H9 (cell line): ENCODE results near the gene PTDSS2. TPM values are rescaled to one million over a fixed set of nuclear protein-coding genes. Genes with fewer than 3 reads are reported as not detected.

Experiments used
- DNase-seq: peaks from one replicate; pipeline ENCODE4 v3.0.0-alpha.2; 2017
- H2AFZ ChIP-seq: one replicate; pipeline ENCODE4 v1.6.1; 2013; ENCODE audit warnings: mild to moderate bottlenecking, low read length, control low read depth, moderate library complexity
- H2AK5ac ChIP-seq: 2 replicates; pipeline ENCODE4 v1.6.1; 2013; ENCODE audit warnings: low read length, control low read depth, mixed read lengths; ENCODE audit not compliant: insufficient read length
- H2BK120ac ChIP-seq: one replicate; pipeline ENCODE4 v1.6.1; 2013; ENCODE audit warnings: low read depth, mild to moderate bottlenecking, low read length, control low read depth, inconsistent platforms; ENCODE audit not compliant: poor library complexity, severe bottlenecking
- H2BK12ac ChIP-seq: 2 replicates; pipeline ENCODE4 v1.6.1; 2013; ENCODE audit warnings: low read length, control low read depth, mixed read lengths, low read depth; ENCODE audit not compliant: insufficient read length
- H2BK15ac ChIP-seq: 2 replicates; pipeline ENCODE4 v1.6.1; 2013; ENCODE audit warnings: low read depth, low read length, control low read depth
- H2BK20ac ChIP-seq: one replicate; pipeline ENCODE4 v1.6.1; 2013; ENCODE audit warnings: low read depth, mild to moderate bottlenecking, low read length, control low read depth, inconsistent platforms; ENCODE audit not compliant: poor library complexity, severe bottlenecking
- H2BK5ac ChIP-seq: 2 replicates; pipeline ENCODE4 v1.6.1; 2013; ENCODE audit warnings: low read length, control low read depth, mixed read lengths; ENCODE audit not compliant: insufficient read length
- H3K14ac ChIP-seq: 2 replicates; pipeline ENCODE4 v1.6.1; 2013; ENCODE audit warnings: low read length, control low read depth; ENCODE audit not compliant: insufficient read depth
- H3K18ac ChIP-seq: 2 replicates; pipeline ENCODE4 v1.6.1; 2013; ENCODE audit warnings: low read depth, mild to moderate bottlenecking, mixed read lengths, low read length, control low read depth; ENCODE audit not compliant: insufficient read length
- H3K23ac ChIP-seq: 2 replicates; pipeline ENCODE4 v1.6.1; 2013; ENCODE audit warnings: low read length, control low read depth, mixed read lengths, low read depth; ENCODE audit not compliant: insufficient read length
- H3K23me2 ChIP-seq: 2 replicates; pipeline ENCODE4 v1.6.1; 2013; ENCODE audit warnings: low read depth, mild to moderate bottlenecking, mixed read lengths, low read length, control low read depth; ENCODE audit not compliant: insufficient read length, poor library complexity, severe bottlenecking
- H3K27ac ChIP-seq: 2 replicates; pipeline ENCODE4 v1.5.1; 2013; ENCODE audit warnings: low read length, control low read depth, mixed read lengths, low read depth; ENCODE audit not compliant: insufficient read length
- H3K27me3 ChIP-seq: 2 replicates; pipeline ENCODE4 v1.6.1; 2013; ENCODE audit warnings: low read length, control low read depth, inconsistent platforms; ENCODE audit not compliant: insufficient read depth
- H3K4ac ChIP-seq: 2 replicates; pipeline ENCODE4 v1.6.1; 2013; ENCODE audit warnings: low read depth, mild to moderate bottlenecking, control low read depth, inconsistent platforms, low read length, moderate library complexity
- H3K4me1 ChIP-seq: 2 replicates; pipeline ENCODE4 v1.6.1; 2013; ENCODE audit warnings: low read length, control low read depth, inconsistent platforms; ENCODE audit not compliant: insufficient read depth
- H3K4me2 ChIP-seq: 2 replicates; pipeline ENCODE4 v1.6.1; 2013; ENCODE audit warnings: low read length, control low read depth, mixed read lengths; ENCODE audit not compliant: insufficient read length, insufficient read depth
- H3K56ac ChIP-seq: 2 replicates; pipeline ENCODE4 v1.6.1; 2013; ENCODE audit warnings: low read depth, mild to moderate bottlenecking, mixed read lengths, low read length, control low read depth; ENCODE audit not compliant: insufficient read length
- H3K79me1 ChIP-seq: 2 replicates; pipeline ENCODE4 v1.6.1; 2013; ENCODE audit warnings: low read depth, mild to moderate bottlenecking, moderate library complexity, low read length, control low read depth, inconsistent platforms; ENCODE audit not compliant: insufficient read depth, poor library complexity, severe bottlenecking
- H3K79me2 ChIP-seq: 2 replicates; pipeline ENCODE4 v1.6.1; 2013; ENCODE audit warnings: low read length, control low read depth, inconsistent platforms; ENCODE audit not compliant: insufficient read depth
- H3K9ac ChIP-seq: 2 replicates; pipeline ENCODE4 v1.6.1; 2013; ENCODE audit warnings: low read length, control low read depth, mixed read lengths; ENCODE audit not compliant: insufficient read length; ENCODE audit errors: extremely low read depth
- H3K9me3 ChIP-seq: one replicate; pipeline ENCODE4 v1.6.1; 2013; ENCODE audit warnings: low read depth, low read length, inconsistent platforms; ENCODE audit not compliant: control insufficient read depth
- H3T11ph ChIP-seq: one replicate; pipeline ENCODE4 v1.6.1; 2013; ENCODE audit warnings: mild to moderate bottlenecking, low read length, control low read depth, inconsistent platforms
- H4K20me1 ChIP-seq: one replicate; pipeline ENCODE4 v1.6.1; 2013; ENCODE audit not compliant: control insufficient read depth, insufficient read length, insufficient read depth
- H4K5ac ChIP-seq: 2 replicates; pipeline ENCODE4 v1.6.1; 2013; ENCODE audit warnings: low read depth, mild to moderate bottlenecking, mixed read lengths, low read length, control low read depth; ENCODE audit not compliant: insufficient read length
- H4K8ac ChIP-seq: replicated peaks from 2 replicates; pipeline ENCODE4 v1.6.1; 2013; ENCODE audit warnings: low read length, control low read depth, mixed read lengths, low read depth; ENCODE audit not compliant: insufficient read length
- H4K91ac ChIP-seq: 2 replicates; pipeline ENCODE4 v1.6.1; 2013; ENCODE audit warnings: low read depth, mild to moderate bottlenecking, moderate library complexity, mixed read lengths, low read length, control low read depth; ENCODE audit not compliant: insufficient read length
- H3K27ac Mint-ChIP-seq, 3 experiments: 2 replicates in 2 of 3; 3 replicates in 1 of 3; pipeline ENCODE4 v1.8.0; 2020 to 2021; ENCODE audit warnings: mixed read lengths in 3 of 3, mild to moderate bottlenecking in 1 of 3, moderate library complexity in 1 of 3
- H3K27me3 Mint-ChIP-seq: 2 replicates; pipeline ENCODE4 v1.8.0; 2021; ENCODE audit warnings: low read depth, mild to moderate bottlenecking, moderate library complexity, mixed read lengths
- H3K36me3 Mint-ChIP-seq, 3 experiments: 2 replicates in 2 of 3; 3 replicates in 1 of 3; pipeline ENCODE4 v1.8.0; 2020 to 2021; ENCODE audit warnings: low read depth in 3 of 3, mixed read lengths in 3 of 3; ENCODE audit not compliant: insufficient read depth in 1 of 3
- H3K4me1 Mint-ChIP-seq, 2 experiments: 2 replicates each; pipeline ENCODE4 v1.8.0; 2020; ENCODE audit warnings: mixed read lengths in 2 of 2
- H3K4me3 Mint-ChIP-seq, 2 experiments: 2 replicates in 1 of 2; 3 replicates in 1 of 2; pipeline ENCODE4 v1.8.0; 2020 to 2021; ENCODE audit warnings: mild to moderate bottlenecking in 2 of 2, mixed read lengths in 2 of 2, moderate library complexity in 1 of 2
- H3K9me3 Mint-ChIP-seq, 2 experiments: 2 replicates in 1 of 2; 3 replicates in 1 of 2; pipeline ENCODE4 v1.8.0; 2020; ENCODE audit warnings: mild to moderate bottlenecking in 2 of 2, mixed read lengths in 2 of 2, moderate library complexity in 1 of 2
- CTCF ChIP-seq: fragments of 200-600 bp; sonication (generic); conservative IDR thresholded peaks from 3 replicates; pipeline ENCODE4 v1.8.0; 2021; ENCODE audit warnings: antibody characterized with exemption, mild to moderate bottlenecking
- WGBS: extraction: QIAGEN DNeasy Blood & Tissue Kit; methylation state at CpG from one replicate; pipeline ENCODE4 v1.1.7; 2013; ENCODE audit warnings: missing lambda C conversion rate, low lambda C conversion rate, mixed read lengths; ENCODE audit not compliant: insufficient read length; ENCODE audit errors: extremely low coverage; 5-methylcytosine and 5-hydroxymethylcytosine counted together
- total RNA-seq: library from RNA; stranded (reverse); gene quantifications from 2 replicates; pipeline ENCODE4 v1.2.1, GENCODE V29; 2021

Gene PTDSS2
- total RNA-seq, 1 experiment from 2014 or later, result 55.3 TPM

- no peak for TF ChIP-seq CTCF
- H4K20me1 ChIP-seq, result no peaks in the 10 kb centered on the region
- Mint-ChIP-seq H3K36me3 (peaks cover 3 to 12% (median 3%) of the 10 kb centered on the region in 3 experiments), H3K9me3 (peaks cover 9 to 12% of the 10 kb centered on the region in 2 experiments), H3K4me3 (no peak overlapping the region), H3K27me3 (peaks cover 9% of the 10 kb centered on the region), H3K4me1 (peaks cover 2 to 5% of the 10 kb centered on the region in 2 experiments; a peak in 3 of 4 replicates), H3K27ac (no peak overlapping the region)
- no peak overlapping the region for H3K4me2 ChIP-seq
- no peak for DNase-seq
- H2BK12ac ChIP-seq, result no peak overlapping the region
- H3K23me2 ChIP-seq, result peaks cover 7% of the 10 kb centered on the region
- no peak overlapping the region for H4K5ac ChIP-seq
- H3K9me3 ChIP-seq, result peaks cover 7% of the 10 kb centered on the region
- no peaks in the 10 kb centered on the region for H3K79me1 ChIP-seq
- H2BK120ac ChIP-seq, result no peak overlapping the region
- no peak overlapping the region for H2BK5ac ChIP-seq
- no peak overlapping the region for H2AFZ ChIP-seq
- H3K79me2 ChIP-seq, result no peaks in the 10 kb centered on the region
- WGBS, result no CpG with 5 or more reads among the region's 21 CpGs
- H3K56ac ChIP-seq, result no peak overlapping the region
- no peak overlapping the region for H3T11ph ChIP-seq
- no peaks in the 10 kb centered on the region for H3K27me3 ChIP-seq
- H4K91ac ChIP-seq, result no peak overlapping the region
- no peak overlapping the region for H4K8ac ChIP-seq
- no peak overlapping the region for H3K14ac ChIP-seq
- H3K4ac ChIP-seq, result no peak overlapping the region
- no peak overlapping the region for H3K18ac ChIP-seq
- no peaks in the 10 kb centered on the region for H3K4me1 ChIP-seq
- no peak overlapping the region for H2BK20ac ChIP-seq
- no peak overlapping the region for H2AK5ac ChIP-seq
- no peak overlapping the region for H3K9ac ChIP-seq
- no peak overlapping the region for H3K23ac ChIP-seq
- H2BK15ac ChIP-seq, result no peak overlapping the region
- no peak overlapping the region for H3K27ac ChIP-seq
Measured at GRCh38 chr11:438101-438844, 11.8 kb upstream of the PTDSS2 start.
